ENCODE data around the gene SLC16A14.

DNA sequence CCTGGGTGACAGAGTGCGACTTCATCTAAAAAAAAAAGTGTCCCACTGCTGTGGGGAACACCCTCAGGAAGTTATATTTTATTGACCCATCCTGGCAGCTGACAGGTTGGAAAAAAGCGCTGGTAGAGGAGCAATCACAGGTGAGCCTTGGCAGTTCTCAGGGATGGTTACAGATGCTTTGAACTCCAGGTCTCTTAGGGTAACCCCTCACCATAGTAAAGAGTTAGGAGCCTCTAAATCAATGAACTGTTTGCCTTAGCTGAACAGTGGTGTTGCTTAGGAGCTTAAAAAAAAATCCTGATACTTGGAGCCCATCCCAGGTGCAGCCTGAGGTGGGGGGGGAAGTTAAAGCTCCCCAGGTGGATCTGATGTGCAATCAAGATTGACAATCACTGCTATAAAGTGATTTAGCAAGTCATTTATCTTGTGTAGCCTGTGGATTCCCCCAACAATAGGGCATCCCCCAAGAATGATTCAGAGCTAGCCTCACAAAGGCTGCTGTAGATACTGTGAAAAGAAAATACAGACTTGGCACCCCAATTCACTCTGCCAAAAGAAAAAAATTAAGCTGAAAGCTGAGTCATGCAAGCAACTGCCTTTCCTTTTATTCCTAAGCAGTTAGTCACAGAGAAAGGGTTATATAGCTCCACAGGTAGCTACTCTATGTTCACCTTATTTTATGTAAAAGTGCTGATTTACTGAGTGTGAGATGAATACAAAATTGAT lies 14.8 kb downstream of the SLC16A14 start:
- no peak for TF ChIP-seq EZH2 (optimal IDR thresholded peaks at IDR 0.05; ENCODE audit: low read depth, low read length)
- no peak for TF ChIP-seq CTCF (IDR thresholded peaks at IDR 0.05; ENCODE audit: low read length)

Measured in MM.1S (cell line).